Activated naive CD4-positive, alpha-beta T cell treated with anti-CD3 and anti-CD28 coated beads, Interleukin-2, amount 10 ng/mL, durations not matched to agents 7 days and 5 days (primary cell): ENCODE results near the gene HLA-DPB1.
"Not testable (repeated sequence)": the region's sequence is repeated elsewhere in the genome, so short reads cannot be mapped to it uniquely, and the experiment has no call there.

Experiments used
- CTCF ChIA-PET: fragments of 350-600 bp; sonication (Branson Sonifier 250); formaldehyde crosslinking; loops from one replicate; lab custom pipeline; 2021; ENCODE audit warnings: antibody characterized with exemption; lab: Charles Lee
- DNase-seq: peaks from one replicate; pipeline ENCODE4 v3.0.0-alpha.2; 2020
- H3K27ac Mint-ChIP-seq: one replicate; pipeline ENCODE4 v1.8.0; 2021; ENCODE audit warnings: mild to moderate bottlenecking, moderate library complexity, mixed read lengths
- H3K27me3 Mint-ChIP-seq: one replicate; pipeline ENCODE4 v1.8.0; 2021; ENCODE audit warnings: mild to moderate bottlenecking, mixed read lengths
- H3K36me3 Mint-ChIP-seq: one replicate; pipeline ENCODE4 v1.8.0; 2021; ENCODE audit warnings: mixed read lengths
- H3K4me1 Mint-ChIP-seq: one replicate; pipeline ENCODE4 v1.8.0; 2021; ENCODE audit warnings: mixed read lengths
- H3K4me3 Mint-ChIP-seq: one replicate; pipeline ENCODE4 v1.8.0; 2021; ENCODE audit warnings: mild to moderate bottlenecking, moderate library complexity, mixed read lengths
- H3K9me3 Mint-ChIP-seq: one replicate; pipeline ENCODE4 v1.8.0; 2021; ENCODE audit warnings: mixed read lengths

Gene HLA-DPB1

DNA sequence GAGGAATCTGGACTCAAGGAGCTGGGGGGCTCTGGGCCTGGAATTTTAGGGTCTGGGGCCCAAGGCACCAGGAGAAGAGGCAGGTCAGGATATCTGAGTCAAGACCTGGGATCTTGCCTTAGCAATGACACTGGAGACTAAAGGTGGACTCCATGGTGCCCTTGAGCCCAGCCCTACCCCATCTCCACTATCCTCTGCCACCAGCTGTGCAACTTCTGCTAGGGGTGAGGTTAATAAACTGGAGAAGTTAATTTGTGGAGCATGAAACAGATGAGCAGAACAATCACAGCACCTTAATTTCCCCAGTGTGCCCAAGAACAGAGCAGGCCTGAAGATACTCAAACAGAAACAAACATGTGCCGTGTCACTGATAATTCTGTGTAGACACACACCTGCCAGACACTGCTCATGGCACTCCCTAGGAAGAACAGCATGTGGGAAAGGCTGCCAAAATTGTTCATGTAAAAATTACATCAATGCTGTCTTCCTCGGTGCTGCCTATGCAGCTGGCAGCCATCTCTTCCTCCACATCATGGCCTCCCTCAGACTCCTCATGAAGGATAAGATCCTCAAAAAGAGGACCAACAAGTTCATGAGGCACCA lies 3.2 kb downstream of the HLA-DPB1 start:
- DNase-seq, result no peak
- Mint-ChIP-seq H3K36me3 (no peaks in the 10 kb centered on the region), H3K4me3 (no peak overlapping the region), H3K27me3 (peaks cover 55% of the 10 kb centered on the region), H3K4me1 (peaks cover 47% of the 10 kb centered on the region), H3K9me3 (no peaks in the 10 kb centered on the region), H3K27ac (no peak overlapping the region)
- CTCF ChIA-PET, result no interaction called here

DNA sequence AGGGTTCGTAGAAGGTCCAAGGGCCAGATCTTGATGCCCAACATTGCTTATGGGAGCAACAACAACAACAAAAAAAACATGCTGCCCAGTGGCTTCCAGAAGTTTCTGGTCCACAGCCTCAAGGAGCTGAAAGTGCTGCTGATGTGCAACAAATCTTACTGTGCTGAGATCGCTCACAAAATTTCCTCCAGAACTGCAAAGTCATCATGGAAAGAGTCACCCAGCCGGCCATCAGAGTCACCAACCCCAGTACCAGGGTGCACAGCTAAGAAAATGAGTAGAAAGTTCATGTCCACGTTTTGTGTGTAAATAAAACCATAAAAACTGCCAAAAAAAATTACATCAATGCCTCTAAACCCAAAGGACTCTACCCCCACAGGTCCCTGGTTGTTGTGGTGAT lies 3.8 kb downstream of the HLA-DPB1 start:
- DNase-seq, result no peak
- H3K36me3 Mint-ChIP-seq, result no peaks in the 10 kb centered on the region
- H3K4me1 Mint-ChIP-seq, result peaks cover 47% of the 10 kb centered on the region
- no peak overlapping the region for H3K27ac Mint-ChIP-seq
- no peak overlapping the region for H3K4me3 Mint-ChIP-seq
- peaks cover 55% of the 10 kb centered on the region for H3K27me3 Mint-ChIP-seq
- CTCF ChIA-PET, result no interaction called here
- H3K9me3 Mint-ChIP-seq, result no peaks in the 10 kb centered on the region

DNA sequence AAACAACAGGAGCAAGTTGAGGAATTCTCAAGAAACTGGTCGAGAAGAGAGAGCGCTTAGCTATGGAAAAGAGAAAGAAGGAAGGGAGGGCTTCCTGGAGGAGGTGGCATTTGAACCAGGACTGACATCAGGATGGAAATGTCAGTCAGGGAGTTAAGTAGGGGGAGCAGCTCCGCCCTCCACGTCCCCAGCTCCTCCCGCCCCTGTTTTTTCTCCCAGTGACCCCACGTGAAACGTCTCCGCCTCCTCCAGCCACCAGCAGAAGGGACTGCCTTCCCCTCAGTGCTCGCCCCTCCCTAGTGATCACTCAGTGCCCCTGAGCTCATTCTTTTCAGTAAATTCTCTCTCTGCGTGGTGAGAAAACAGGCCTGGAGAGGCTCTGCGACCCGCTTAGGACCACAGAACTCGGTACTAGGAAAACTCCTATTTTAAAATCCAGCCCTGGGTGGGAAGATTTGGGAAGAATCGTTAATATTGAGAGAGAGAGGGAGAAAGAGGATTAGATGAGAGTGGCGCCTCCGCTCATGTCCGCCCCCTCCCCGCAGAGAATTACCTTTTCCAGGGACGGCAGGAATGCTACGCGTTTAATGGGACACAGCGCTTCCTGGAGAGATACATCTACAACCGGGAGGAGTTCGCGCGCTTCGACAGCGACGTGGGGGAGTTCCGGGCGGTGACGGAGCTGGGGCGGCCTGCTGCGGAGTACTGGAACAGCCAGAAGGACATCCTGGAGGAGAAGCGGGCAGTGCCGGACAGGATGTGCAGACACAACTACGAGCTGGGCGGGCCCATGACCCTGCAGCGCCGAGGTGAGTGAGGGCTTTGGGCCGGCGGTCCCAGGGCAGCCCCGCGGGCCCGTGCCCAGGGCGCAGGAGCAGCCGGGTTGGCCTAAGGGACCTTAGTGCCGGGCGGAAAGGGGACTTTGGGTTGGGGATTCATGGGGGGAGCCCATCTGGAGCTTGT lies 4.6 kb downstream of the HLA-DPB1 start:
- H3K9me3 Mint-ChIP-seq, result no peaks in the 10 kb centered on the region
- CTCF ChIA-PET, result interaction anchor here (0.9 to 1.9 kb wide), 2 partner anchors 35 to 66 kb away, joined by 3 to 4 read pairs; no protein-coding TSS in a partner anchor
- H3K4me3 Mint-ChIP-seq, result no peak overlapping the region
- peaks cover 57% of the 10 kb centered on the region for H3K27me3 Mint-ChIP-seq
- no peaks in the 10 kb centered on the region for H3K36me3 Mint-ChIP-seq
- no peak overlapping the region for H3K27ac Mint-ChIP-seq
- H3K4me1 Mint-ChIP-seq, result peaks cover 42% of the 10 kb centered on the region
- DNase-seq, result no peak

DNA sequence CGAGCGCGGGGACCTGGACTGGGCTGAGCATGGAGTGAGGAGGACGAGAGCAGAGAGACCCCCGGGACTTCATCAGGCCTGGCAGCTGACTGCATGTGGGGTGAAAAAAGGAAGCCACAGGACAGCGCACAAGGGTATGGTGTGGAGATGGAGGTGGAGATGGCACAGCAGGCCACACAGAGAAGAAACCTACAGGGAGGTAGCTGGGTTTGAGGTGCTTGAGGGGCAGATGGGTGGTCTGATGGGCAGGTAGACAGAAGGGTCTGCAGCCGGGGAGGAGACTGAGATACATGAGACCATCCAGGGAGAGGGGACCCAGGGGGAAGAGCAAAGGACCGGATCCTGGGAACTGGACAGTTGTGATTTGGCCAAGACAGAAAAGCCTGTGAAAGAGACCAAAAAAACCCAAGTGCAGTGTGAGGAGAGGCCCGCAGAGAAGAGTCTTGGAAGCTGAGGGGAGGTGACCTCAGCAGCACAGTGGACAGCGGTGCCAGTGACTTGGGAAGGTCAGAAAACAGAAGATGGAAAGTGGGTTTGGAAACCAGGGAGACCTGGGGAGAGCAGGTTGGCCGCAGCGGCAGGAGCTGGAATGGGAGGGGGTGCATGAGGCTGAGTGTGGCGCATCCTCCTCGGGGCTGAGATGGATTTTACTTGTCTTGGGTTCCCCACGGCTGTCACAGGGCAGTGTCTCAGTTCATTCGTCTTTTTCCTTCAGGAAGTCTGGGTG lies 5.5 kb downstream of the HLA-DPB1 start:
- CTCF ChIA-PET, result interaction anchor here (0.7 to 1.9 kb wide), 3 partner anchors 36 to 502 kb away, joined by 3 to 4 read pairs (median 3); no protein-coding TSS in a partner anchor
- Mint-ChIP-seq H3K9me3 (no peaks in the 10 kb centered on the region), H3K27me3 (peaks cover 54% of the 10 kb centered on the region), H3K27ac (no peak overlapping the region), H3K4me1 (peaks cover 38% of the 10 kb centered on the region), H3K36me3 (no peaks in the 10 kb centered on the region), H3K4me3 (no peak overlapping the region)
- DNase-seq, result no peak

DNA sequence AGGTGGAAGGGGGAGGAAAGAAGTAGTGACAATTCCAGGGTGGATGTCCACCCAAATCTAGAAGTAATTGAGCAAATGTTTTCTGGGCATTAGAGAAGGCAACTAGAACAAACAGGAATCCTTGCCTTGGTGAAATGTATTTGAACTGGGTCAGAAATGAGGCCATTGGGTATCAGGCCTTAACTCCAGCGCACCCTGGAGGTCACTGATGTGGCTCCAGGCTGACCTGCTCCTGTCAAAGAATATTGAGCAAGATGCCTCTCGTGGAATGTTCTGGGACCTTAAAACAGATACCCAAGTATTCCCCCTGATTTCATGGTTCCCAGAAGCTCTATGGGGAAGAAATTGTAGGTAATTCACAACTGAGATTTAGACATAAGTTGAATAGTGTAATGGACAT lies 6.9 kb downstream of the HLA-DPB1 start:
- no peak overlapping the region for H3K27ac Mint-ChIP-seq
- peaks cover 31% of the 10 kb centered on the region for H3K4me1 Mint-ChIP-seq
- peaks cover 49% of the 10 kb centered on the region for H3K27me3 Mint-ChIP-seq
- CTCF ChIA-PET, result interaction anchor here (0.9 kb wide), 1 partner anchor 68 kb away, joined by 3 read pairs; no protein-coding TSS in a partner anchor
- no peak for DNase-seq
- H3K36me3 Mint-ChIP-seq, result no peaks in the 10 kb centered on the region
- no peaks in the 10 kb centered on the region for H3K9me3 Mint-ChIP-seq
- H3K4me3 Mint-ChIP-seq, result no peak overlapping the region

DNA sequence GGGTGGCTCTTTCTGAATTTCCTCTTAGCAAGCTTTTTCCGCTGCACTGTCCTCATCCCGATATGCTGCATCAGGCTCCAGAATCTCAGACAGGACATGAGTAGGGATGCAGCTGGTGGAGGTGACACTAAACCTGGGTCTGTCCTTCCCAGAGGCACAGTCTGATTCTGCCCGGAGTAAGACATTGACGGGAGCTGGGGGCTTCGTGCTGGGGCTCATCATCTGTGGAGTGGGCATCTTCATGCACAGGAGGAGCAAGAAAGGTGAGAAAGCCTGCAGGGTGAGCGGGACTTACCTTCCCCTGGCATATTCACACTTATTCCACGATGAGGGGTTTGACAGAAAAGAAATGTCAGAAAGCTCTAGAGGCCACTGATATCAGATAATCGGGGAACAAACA lies 9.8 kb downstream of the HLA-DPB1 start:
- no peaks in the 10 kb centered on the region for H3K9me3 Mint-ChIP-seq
- no peak for DNase-seq
- peaks cover 21% of the 10 kb centered on the region for H3K4me1 Mint-ChIP-seq
- H3K27me3 Mint-ChIP-seq, result peaks cover 38% of the 10 kb centered on the region
- no peak overlapping the region for H3K27ac Mint-ChIP-seq
- CTCF ChIA-PET, result interaction anchor here (1.0 to 1.2 kb wide), 2 partner anchors 38 to 85 kb away, joined by 3 read pairs; no protein-coding TSS in a partner anchor
- no peak overlapping the region for H3K4me3 Mint-ChIP-seq
- no peaks in the 10 kb centered on the region for H3K36me3 Mint-ChIP-seq

DNA sequence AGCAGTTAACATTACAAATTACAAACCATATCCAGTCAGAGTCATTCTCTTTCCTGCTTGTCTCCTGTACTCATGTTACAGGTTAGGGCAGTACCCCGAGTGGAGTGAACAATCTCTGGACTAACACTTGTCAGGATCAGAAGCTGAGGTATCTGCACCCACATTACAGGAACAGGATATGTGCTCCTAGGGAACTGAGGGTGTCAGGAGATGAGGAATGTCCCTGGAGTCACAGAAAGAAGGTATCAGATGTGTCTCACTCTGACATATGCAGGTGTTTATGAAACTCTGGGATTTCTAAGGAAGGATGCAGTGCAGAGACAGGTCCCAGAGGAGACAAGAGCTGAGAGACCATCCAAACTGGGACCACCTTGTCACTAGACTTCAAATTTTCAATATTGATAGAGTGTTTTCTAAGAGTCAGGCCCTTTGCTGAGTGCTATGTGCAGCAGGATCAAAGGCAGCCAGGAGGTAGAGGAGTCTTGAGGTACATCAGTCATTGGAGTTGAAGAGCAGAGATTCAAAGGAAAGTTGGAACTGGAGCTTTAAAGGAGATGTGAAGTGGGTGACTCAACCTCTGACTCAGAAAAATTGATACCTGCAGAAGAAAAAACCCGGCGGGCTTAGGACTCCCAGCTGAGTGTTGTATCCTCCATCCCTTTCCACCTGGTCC lies 12.6 kb downstream of the HLA-DPB1 start:
- Mint-ChIP-seq H3K27ac (no peak overlapping the region), H3K4me3 (no peak overlapping the region), H3K9me3 (no peaks in the 10 kb centered on the region), H3K36me3 (no peaks in the 10 kb centered on the region), H3K4me1 (no peaks in the 10 kb centered on the region), H3K27me3 (peaks cover 29% of the 10 kb centered on the region)
- CTCF ChIA-PET, result interaction anchor here (1.6 kb wide), 1 partner anchor 72 kb away, joined by 3 read pairs; no protein-coding TSS in a partner anchor
- DNase-seq, result no peak

DNA sequence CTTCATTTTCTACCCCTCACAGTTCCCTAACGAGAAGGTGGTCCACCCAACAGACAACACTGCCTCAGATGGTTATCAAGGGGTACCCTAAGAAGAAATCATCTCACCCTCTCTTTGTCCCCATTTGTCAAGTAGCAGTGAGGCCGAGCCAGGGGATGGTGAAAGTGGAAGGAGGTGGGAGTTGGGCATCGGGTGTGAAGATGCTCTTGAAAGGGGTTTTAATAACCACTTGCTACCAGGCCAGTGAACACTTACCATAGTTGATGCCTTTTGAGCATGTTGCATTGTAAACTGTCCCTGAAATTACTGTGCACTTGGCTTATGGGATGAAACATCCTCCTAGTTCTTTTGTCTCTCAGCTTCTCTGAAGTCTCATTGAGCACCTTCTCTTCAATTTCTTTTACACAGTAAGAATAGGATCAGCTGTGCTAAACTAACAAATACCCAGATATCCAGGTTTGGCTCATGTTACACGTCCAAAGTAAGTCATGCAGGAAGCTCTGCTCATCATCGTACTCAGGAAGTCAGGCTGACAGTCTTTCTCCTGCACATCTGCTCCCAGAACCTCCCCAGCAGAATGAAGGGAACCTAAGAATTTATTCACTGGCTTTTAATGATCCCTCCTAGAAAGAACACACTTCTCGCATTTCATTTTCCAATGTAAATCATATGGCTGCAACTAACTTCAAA lies 13.3 kb downstream of the HLA-DPB1 start:
- Mint-ChIP-seq H3K27me3 (peaks cover 26% of the 10 kb centered on the region), H3K27ac (no peak overlapping the region), H3K4me3 (no peak overlapping the region), H3K4me1 (no peaks in the 10 kb centered on the region), H3K36me3 (no peaks in the 10 kb centered on the region), H3K9me3 (no peaks in the 10 kb centered on the region)
- CTCF ChIA-PET, result no interaction called here
- DNase-seq, result no peak

DNA sequence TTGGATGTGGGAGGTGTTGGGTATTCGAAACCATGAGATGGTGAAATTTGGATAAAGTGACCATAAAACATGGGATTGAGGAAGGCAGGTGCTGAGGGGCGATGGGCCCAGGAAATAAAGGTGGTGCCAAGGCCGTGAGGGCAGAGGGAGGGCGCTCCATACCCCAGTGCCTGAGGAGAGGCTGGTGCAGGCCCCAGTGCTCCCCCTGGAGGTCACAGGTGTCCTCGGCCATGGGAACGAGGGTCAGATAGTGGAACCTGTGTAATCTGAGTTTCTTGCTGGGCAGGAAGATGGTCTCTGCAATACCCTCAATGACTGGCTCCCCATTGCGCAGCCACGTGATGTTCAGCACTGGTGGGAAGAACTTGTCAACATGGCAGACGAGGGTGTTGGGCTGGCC lies 16.2 kb downstream of the HLA-DPB1 start:
- CTCF ChIA-PET, result interaction anchor here (1.1 kb wide), 1 partner anchor 75 kb away, joined by 4 read pairs; no protein-coding TSS in a partner anchor
- Mint-ChIP-seq H3K4me1 (no peaks in the 10 kb centered on the region), H3K4me3 (no peak overlapping the region), H3K9me3 (no peaks in the 10 kb centered on the region), H3K27me3 (peaks cover 26% of the 10 kb centered on the region), H3K36me3 (no peaks in the 10 kb centered on the region), H3K27ac (no peak overlapping the region)
- DNase-seq, result peak; percentile 74

DNA sequence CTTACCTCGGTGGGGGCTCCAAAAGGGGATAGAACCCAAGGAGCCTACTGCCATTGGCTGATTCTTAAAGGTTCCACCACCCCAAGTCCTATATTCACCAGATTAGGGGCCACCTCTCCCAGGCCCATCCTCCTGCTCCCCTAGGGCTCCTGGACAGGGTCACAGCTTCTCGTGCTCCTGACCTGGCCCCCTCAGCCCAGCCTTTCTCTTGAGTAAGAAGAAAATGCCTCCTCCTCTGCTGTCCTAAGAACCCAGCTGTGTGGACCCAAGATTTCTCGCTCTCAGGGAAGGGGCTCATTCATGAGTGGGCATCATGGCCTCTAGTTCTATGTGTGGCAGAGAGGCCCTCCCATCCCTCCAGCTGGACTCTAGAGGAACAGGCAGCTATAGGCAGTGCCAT lies 16.6 kb downstream of the HLA-DPB1 start:
- H3K4me3 Mint-ChIP-seq, result no peak overlapping the region
- H3K36me3 Mint-ChIP-seq, result no peaks in the 10 kb centered on the region
- CTCF ChIA-PET, result interaction anchor here (1.1 kb wide), 1 partner anchor 76 kb away, joined by 4 read pairs; no protein-coding TSS in a partner anchor
- H3K9me3 Mint-ChIP-seq, result no peaks in the 10 kb centered on the region
- no peak for DNase-seq
- no peaks in the 10 kb centered on the region for H3K4me1 Mint-ChIP-seq
- peaks cover 31% of the 10 kb centered on the region for H3K27me3 Mint-ChIP-seq
- no peak overlapping the region for H3K27ac Mint-ChIP-seq

DNA sequence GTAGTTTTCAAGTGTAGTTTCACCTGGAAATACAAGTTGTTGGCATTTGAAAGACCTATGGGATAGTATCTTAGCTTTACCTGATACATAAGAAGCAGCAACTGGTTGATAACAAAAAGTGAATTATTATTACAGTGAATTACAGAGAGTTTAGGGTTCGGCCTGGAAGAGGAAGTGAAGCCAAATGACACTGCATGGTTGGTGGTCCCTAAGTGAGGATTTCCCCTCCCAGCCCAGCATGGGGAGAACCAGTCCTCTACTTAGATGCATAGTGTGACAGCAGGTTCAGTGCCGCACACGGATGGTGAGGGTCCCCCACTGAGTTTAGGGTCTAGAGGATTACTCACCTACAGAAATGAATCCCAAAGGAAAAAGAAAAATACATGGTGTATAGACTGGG lies 18.1 kb downstream of the HLA-DPB1 start:
- H3K4me1 Mint-ChIP-seq, result no peaks in the 10 kb centered on the region
- DNase-seq, result no peak
- H3K4me3 Mint-ChIP-seq, result no peak overlapping the region
- H3K36me3 Mint-ChIP-seq, result no peaks in the 10 kb centered on the region
- peaks cover 34% of the 10 kb centered on the region for H3K27me3 Mint-ChIP-seq
- CTCF ChIA-PET, result no interaction called here
- no peak overlapping the region for H3K27ac Mint-ChIP-seq
- H3K9me3 Mint-ChIP-seq, result peaks cover 3% of the 10 kb centered on the region

DNA sequence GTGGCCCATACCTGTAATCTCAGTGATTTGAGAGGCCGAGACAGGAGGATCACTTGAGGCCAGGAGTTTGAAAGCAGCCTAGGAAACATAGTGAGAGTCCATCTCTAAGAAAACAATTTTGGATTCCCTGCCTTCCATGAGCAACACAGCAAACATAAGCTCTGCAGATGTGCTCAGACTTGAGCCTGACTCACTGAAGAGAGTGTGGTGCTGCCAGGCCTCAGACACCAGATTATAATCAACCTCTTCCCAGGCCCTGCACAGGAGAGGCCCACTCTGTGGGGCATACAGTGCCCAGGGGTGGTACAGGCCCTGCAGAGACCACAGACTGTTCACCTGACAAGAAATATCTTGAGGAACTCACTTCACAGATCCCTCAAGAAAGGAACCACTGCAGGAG lies 19.9 kb downstream of the HLA-DPB1 start:
- no peak overlapping the region for H3K27ac Mint-ChIP-seq
- no peak for DNase-seq

DNA sequence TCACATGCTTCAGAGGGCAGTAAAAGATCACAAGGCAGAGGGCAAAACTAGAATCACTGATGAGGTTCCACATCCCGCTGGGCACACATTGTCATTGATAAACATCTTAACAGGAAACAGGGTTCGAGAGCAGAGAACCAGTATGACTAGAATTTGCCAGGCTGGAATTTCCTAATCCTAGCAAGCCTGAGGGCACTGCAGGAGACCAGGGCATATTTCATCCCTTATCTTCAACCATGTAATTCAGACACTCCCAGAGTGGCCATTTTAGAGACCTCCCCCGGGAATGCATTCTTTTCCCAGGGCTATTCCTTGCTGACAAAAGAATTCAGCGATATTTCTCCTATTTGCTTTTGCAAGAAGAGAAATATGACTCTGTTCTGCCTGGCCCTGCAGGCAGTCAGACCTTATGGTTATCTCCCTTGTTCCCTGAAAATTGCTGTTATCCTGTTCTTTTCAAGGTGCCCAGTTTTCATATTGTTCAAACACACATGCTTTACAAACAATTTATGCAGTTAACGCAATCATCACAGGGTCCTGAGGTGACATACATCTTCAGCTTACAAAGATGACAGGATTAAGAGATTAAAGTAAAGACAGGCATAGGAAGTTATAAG lies 25.4 kb downstream of the HLA-DPB1 start:
- H3K27ac Mint-ChIP-seq, H3K36me3 Mint-ChIP-seq, H3K4me1 Mint-ChIP-seq, DNase-seq, CTCF ChIA-PET, H3K4me3 Mint-ChIP-seq: not testable (repeated sequence)
- Mint-ChIP-seq H3K27me3 (peaks cover 62% of the 10 kb centered on the region), H3K9me3 (peaks cover 26% of the 10 kb centered on the region)

More for the DNA sequence above, 19.9 kb downstream of the HLA-DPB1 start:
- CTCF ChIA-PET, result no interaction called here
- Mint-ChIP-seq H3K4me1 (no peaks in the 10 kb centered on the region), H3K36me3 (peaks cover 2% of the 10 kb centered on the region), H3K9me3 (peaks cover 16% of the 10 kb centered on the region), H3K27me3 (peaks cover 48% of the 10 kb centered on the region), H3K4me3 (no peak overlapping the region)
